Osteocyte (in vitro differentiated cells): Measurements from ENCODE around the gene IFI27. TPM values are rescaled to one million over a fixed set of nuclear protein-coding genes. Genes with fewer than 3 reads are reported as not detected.

Experiments used
- DNase-seq: peaks from one replicate; pipeline ENCODE4 v3.0.0; 2021; ENCODE audit warnings: mixed read lengths; ENCODE audit not compliant: unreplicated experiment; ENCODE audit errors: extremely low spot score
- H3K27ac Mint-ChIP-seq: one replicate; pipeline ENCODE4 v1.8.0; 2021; ENCODE audit warnings: mild to moderate bottlenecking, mixed read lengths; ENCODE audit not compliant: unreplicated experiment
- H3K27me3 Mint-ChIP-seq: one replicate; pipeline ENCODE4 v1.8.0; 2021; ENCODE audit warnings: mixed read lengths; ENCODE audit not compliant: unreplicated experiment
- H3K36me3 Mint-ChIP-seq: one replicate; pipeline ENCODE4 v1.8.0; 2021; ENCODE audit warnings: mixed read lengths; ENCODE audit not compliant: unreplicated experiment
- H3K4me1 Mint-ChIP-seq: one replicate; pipeline ENCODE4 v1.8.0; 2021; ENCODE audit warnings: mixed read lengths; ENCODE audit not compliant: unreplicated experiment
- H3K4me3 Mint-ChIP-seq: one replicate; pipeline ENCODE4 v1.8.0; 2021; ENCODE audit warnings: mild to moderate bottlenecking, moderate library complexity, mixed read lengths; ENCODE audit not compliant: unreplicated experiment
- H3K9me3 Mint-ChIP-seq: one replicate; pipeline ENCODE4 v1.8.0; 2021; ENCODE audit warnings: mixed read lengths; ENCODE audit not compliant: unreplicated experiment
- CTCF ChIP-seq: fragments of 200-600 bp; sonication (generic); IDR thresholded peaks from 2 replicates; pipeline ENCODE4 v1.5.0; 2021; ENCODE audit warnings: antibody characterized with exemption, mild to moderate bottlenecking, moderate library complexity
- total RNA-seq: library from RNA; stranded (reverse); gene quantifications from 2 replicates; pipeline ENCODE4 v1.2.1, GENCODE V29; 2021

The IFI27 gene
- total RNA-seq, 1 donor from 2014 or later: 2.6 TPM

DNA sequence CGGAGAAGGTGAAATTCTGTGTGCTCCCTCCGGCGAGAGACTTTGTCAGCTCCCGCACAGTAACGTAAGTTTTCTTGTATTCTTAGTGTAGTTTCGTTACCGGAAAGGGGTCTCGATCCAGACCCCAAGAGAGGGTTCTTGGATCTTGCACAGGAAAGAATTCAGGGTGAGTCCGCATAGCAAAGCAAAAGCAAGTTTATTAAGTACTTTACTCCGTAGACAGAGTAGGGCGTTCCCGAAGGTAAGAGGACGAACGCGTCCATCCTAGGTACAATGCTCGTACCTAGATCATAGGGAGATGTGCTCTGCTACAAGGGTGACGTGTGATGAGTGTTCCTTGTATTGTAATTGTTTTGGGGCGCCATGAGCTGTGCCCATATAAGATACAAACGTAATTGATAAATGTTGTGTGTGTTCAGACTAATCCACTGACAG is 29.1 kb upstream of the IFI27 start:
- DNase-seq: no peak
- Mint-ChIP-seq H3K36me3 (peaks cover 21% of the 10 kb centered on the region), H3K27me3 (no peaks in the 10 kb centered on the region), H3K4me1 (peaks cover 40% of the 10 kb centered on the region), H3K27ac (peak overlapping the region; percentile 99), H3K4me3 (peak overlapping the region; percentile 100), H3K9me3 (no peaks in the 10 kb centered on the region)
- no peak for TF ChIP-seq CTCF

GRCh38 chr14:94087891-94088290 is 22.6 kb upstream of the IFI27 start:
- Mint-ChIP-seq H3K27me3 (no peaks in the 10 kb centered on the region), H3K4me1 (no peaks in the 10 kb centered on the region), H3K36me3 (peaks cover 5% of the 10 kb centered on the region), H3K27ac (no peak overlapping the region), H3K4me3 (no peak overlapping the region), H3K9me3 (no peaks in the 10 kb centered on the region)
- TF ChIP-seq CTCF: no peak
- no peak for DNase-seq

GRCh38 chr14:94088516-94088915 is 22.0 kb upstream of the IFI27 start:
- Mint-ChIP-seq H3K27ac (no peak overlapping the region), H3K9me3 (no peaks in the 10 kb centered on the region)
- no peak for DNase-seq

GRCh38 chr14:94089479-94089878 is 21.1 kb upstream of the IFI27 start:
- no peak for TF ChIP-seq CTCF
- Mint-ChIP-seq H3K36me3 (peaks cover 3% of the 10 kb centered on the region), H3K4me1 (no peaks in the 10 kb centered on the region), H3K27me3 (no peaks in the 10 kb centered on the region), H3K27ac (no peak overlapping the region), H3K4me3 (no peak overlapping the region), H3K9me3 (no peaks in the 10 kb centered on the region)
- no peak for DNase-seq

More at GRCh38 chr14:94088516-94088915, 22.0 kb upstream of the IFI27 start:
- Mint-ChIP-seq H3K36me3 (peaks cover 3% of the 10 kb centered on the region), H3K4me3 (no peak overlapping the region), H3K4me1 (no peaks in the 10 kb centered on the region), H3K27me3 (no peaks in the 10 kb centered on the region)
- no peak for TF ChIP-seq CTCF

DNA sequence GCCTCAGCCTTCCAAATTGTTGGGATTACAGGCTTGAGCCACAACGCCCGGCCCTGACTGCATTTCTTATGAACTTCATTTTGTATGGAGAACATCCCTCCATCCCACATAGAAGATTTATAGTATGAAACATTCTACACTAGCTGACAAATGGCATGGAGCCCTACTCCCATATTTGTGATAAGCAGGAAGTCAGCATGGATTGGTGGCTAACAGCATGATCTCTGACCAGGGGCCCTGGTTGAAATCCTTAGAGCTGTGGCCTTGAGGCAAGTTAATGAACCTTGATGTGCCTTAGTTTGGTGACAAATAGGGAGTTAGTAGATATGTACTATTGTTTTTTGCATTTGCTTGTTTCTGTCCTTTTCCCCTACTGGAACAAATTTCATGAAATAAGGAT is 17.1 kb upstream of the IFI27 start:
- H3K27ac Mint-ChIP-seq: no peak overlapping the region
- DNase-seq: no peak
- no peak overlapping the region for H3K4me3 Mint-ChIP-seq
- no peak for TF ChIP-seq CTCF
- H3K9me3 Mint-ChIP-seq: no peaks in the 10 kb centered on the region
- H3K4me1 Mint-ChIP-seq: no peaks in the 10 kb centered on the region
- peaks cover 9% of the 10 kb centered on the region for H3K36me3 Mint-ChIP-seq
- no peaks in the 10 kb centered on the region for H3K27me3 Mint-ChIP-seq
